HAP-1 (cell line): ENCODE results near the gene NEB.

Experiments
- DNase-seq, 2 experiments: peaks; one replicate each; pipeline ENCODE4 v3.0.0-alpha.2; 2016 to 2020; ENCODE audit warnings: low spot score in 2 of 2
- H3K27me3 ChIP-seq: fragments of 250-450 bp; sonication (Bioruptor Pico); 2 replicates; pipeline ENCODE4 v1.5.1; 2020; ENCODE audit warnings: low read depth, mild to moderate bottlenecking, moderate library complexity
- H3K36me3 ChIP-seq: fragments of 250-450 bp; sonication (Bioruptor Pico); replicated peaks from 2 replicates; pipeline ENCODE4 v1.5.1; 2020; ENCODE audit warnings: mild to moderate bottlenecking
- H3K4me1 ChIP-seq: fragments of 250-450 bp; sonication (Bioruptor Pico); 2 replicates; pipeline ENCODE4 v1.5.1; 2020; ENCODE audit warnings: mild to moderate bottlenecking
- H3K4me3 ChIP-seq: fragments of 250-450 bp; sonication (Bioruptor Pico); 2 replicates; pipeline ENCODE4 v1.5.1; 2020; ENCODE audit warnings: mild to moderate bottlenecking, moderate library complexity
- H3K9me3 ChIP-seq: fragments of 250-450 bp; sonication (Bioruptor Pico); 2 replicates; pipeline ENCODE4 v1.5.1; 2020; ENCODE audit warnings: mild to moderate bottlenecking, moderate library complexity
- in situ Hi-C: fragments of 300-500 bp; cut with MboI; formaldehyde crosslinking; loops from 3 replicates; pipeline ENCODE4 v1.14.3; 2020; ENCODE audit warnings: low sequenced_read_pairs, inconsistent platforms, mixed read lengths

NEB gene

DNA sequence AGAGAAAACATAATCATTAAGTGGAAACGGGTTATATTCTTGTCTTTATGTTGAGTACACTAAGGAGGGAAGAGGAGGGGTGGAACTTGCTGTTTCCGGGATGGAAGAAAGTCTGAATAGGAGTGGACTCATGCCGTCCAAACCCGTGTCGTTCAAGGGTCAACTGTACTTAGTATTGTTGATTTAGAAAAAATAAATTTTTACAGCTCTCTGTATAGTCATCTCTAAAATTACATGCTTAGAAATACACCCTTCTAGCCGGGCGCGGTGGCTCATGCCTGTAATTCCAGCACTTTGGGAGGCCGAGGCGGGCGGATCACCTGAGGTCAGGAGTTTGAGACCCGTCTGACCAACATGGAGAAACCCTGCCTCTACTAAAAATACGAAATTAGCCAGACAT, 295.1 kb downstream of the NEB start:
- in situ Hi-C loops: no loop called here

DNA sequence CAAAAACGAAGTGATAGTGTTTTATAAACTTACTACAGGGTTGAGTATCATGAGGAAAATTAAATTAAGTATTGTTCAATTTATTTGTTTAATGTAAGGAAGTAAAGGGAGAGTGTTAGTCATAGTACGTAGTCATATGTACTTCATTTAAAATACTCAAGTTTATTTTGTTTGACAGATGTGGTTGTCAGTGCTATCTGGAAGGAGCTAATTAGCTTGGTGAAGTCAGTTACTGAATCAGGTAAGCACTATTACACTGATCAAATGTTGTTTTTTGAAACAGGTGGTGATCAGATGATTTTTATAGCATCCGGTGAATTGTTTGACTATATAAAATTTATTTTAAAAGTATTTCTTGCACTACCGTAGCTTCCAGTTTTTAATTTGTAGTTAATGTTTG, 295.8 kb downstream of the NEB start:
- in situ Hi-C loops: no loop called here
- peaks cover 74% of the 10 kb centered on the region for H3K36me3 ChIP-seq
- no peaks in the 10 kb centered on the region for H3K27me3 ChIP-seq
- H3K9me3 ChIP-seq: no peaks in the 10 kb centered on the region
- no peaks in the 10 kb centered on the region for H3K4me1 ChIP-seq
- H3K4me3 ChIP-seq: no peak overlapping the region
- DNase-seq: no peak

More for the DNA sequence above, 295.1 kb downstream of the NEB start:
- no peaks in the 10 kb centered on the region for H3K4me1 ChIP-seq
- H3K4me3 ChIP-seq: no peak overlapping the region
- no peaks in the 10 kb centered on the region for H3K27me3 ChIP-seq
- peaks cover 74% of the 10 kb centered on the region for H3K36me3 ChIP-seq
- H3K9me3 ChIP-seq: no peaks in the 10 kb centered on the region
- no peak for DNase-seq

DNA sequence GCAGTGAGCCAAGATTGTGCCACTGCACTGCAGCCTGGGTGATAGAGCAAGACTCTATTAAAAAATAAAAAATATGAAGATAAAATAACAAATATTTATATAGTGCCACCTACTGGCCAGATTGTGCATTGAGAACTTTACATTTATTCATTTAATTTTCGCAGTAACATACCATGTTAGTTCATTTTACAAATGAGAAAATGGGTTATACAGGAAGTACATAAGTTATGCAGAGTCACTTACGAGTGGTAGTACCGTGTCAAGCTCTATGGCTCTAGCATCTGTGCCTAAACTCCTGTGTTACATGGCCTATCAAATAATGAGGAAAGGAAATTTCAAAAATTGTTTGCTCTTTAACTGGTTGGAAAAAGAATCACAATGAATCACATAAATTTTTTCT, 296.6 kb downstream of the NEB start:
- Histone ChIP-seq H3K4me3 (no peak overlapping the region), H3K4me1 (no peaks in the 10 kb centered on the region), H3K27me3 (no peaks in the 10 kb centered on the region), H3K9me3 (no peaks in the 10 kb centered on the region), H3K36me3 (peaks cover 76% of the 10 kb centered on the region)
- no peak for DNase-seq
- in situ Hi-C loops: no loop called here
